Fibroblast of lung (primary cell): Measurements from ENCODE around the gene GPR4.

Source experiments
- EZH2 ChIP-seq: IDR thresholded peaks from 2 replicates; pipeline ENCODE4 v1.5.1; 2012; ENCODE audit warnings: low read length, control low read depth, mild to moderate bottlenecking; ENCODE audit errors: missing control alignments
- TF ChIP-seq, protein P1 (sequence below), 2 donors: IDR thresholded peaks in 1 of 2; conservative IDR thresholded peaks in 1 of 2; 1 replicate in 1 of 2; 2 replicates in 1 of 2; pipeline ENCODE4 v1.5.1; 2011 to 2012; ENCODE audit warnings: low read length in 2 of 2, control low read depth in 1 of 2, inconsistent platforms in 1 of 2, low read depth in 1 of 2, mild to moderate bottlenecking in 1 of 2

DNA sequence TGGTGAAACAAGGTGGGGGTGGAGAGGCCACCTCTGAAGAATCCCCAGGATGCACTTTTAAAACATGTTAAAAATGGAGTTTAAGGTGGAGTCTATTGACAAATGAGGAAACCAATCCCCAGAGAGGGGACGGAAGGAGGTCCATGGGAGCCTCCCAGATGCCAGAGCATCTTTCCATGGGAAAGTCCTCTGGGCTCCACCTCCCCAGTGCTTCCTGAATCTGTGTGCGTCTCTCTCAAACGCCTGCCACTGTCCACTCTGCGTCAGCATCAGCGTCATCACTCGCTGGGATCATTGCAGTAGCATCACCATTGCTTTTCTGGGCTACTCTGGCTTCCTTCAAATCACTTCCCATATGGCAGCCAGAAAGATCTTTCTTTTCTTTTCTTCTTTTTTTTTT, 6.2 kb downstream of the GPR4 start:
- TF ChIP-seq, protein P1, sequence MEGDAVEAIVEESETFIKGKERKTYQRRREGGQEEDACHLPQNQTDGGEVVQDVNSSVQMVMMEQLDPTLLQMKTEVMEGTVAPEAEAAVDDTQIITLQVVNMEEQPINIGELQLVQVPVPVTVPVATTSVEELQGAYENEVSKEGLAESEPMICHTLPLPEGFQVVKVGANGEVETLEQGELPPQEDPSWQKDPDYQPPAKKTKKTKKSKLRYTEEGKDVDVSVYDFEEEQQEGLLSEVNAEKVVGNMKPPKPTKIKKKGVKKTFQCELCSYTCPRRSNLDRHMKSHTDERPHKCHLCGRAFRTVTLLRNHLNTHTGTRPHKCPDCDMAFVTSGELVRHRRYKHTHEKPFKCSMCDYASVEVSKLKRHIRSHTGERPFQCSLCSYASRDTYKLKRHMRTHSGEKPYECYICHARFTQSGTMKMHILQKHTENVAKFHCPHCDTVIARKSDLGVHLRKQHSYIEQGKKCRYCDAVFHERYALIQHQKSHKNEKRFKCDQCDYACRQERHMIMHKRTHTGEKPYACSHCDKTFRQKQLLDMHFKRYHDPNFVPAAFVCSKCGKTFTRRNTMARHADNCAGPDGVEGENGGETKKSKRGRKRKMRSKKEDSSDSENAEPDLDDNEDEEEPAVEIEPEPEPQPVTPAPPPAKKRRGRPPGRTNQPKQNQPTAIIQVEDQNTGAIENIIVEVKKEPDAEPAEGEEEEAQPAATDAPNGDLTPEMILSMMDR (conservative IDR thresholded peaks at IDR 0.05 in 1 of 2, IDR thresholded peaks at IDR 0.05 in 1 of 2; ENCODE audit: low read depth in 1 of 2, low read length in 2 of 2) = no peak
- no peak for TF ChIP-seq EZH2
